Heart right ventricle (tissue), 16 donors: ENCODE data around the gene GRK5. TPM values are rescaled to one million over a fixed set of nuclear protein-coding genes. Genes with fewer than 3 reads are reported as not detected.
A peak's percentile ranks its signal among the peaks of the same experiment; 100 is the strongest.

Experiments
- ATAC-seq, 8 donors: fragments of 200-7000 bp; cut with Tn5 transposase; one replicate each; pipeline ENCODE4 v1.9.1; 2020; ENCODE audit warnings: mild to moderate bottlenecking in 8 of 8, moderate library complexity in 8 of 8, moderate number of reproducible peaks in 1 of 8
- DNase-seq, 2 donors: peaks; one replicate each; pipeline ENCODE4 v3.0.0-alpha.2; 2020
- H3K27ac ChIP-seq, 10 donors: fragments of 200-600 bp; sonication (generic) in 2 of 10; one replicate each; pipeline versions ENCODE4 v1.5.0 to v1.8.0; 2020 to 2022; ENCODE audit warnings: mild to moderate bottlenecking in 3 of 10
- H3K27me3 ChIP-seq, 7 donors: fragments of 200-600 bp; one replicate each; pipeline ENCODE4 v1.8.0; 2021 to 2022; ENCODE audit warnings: mild to moderate bottlenecking in 2 of 7
- H3K36me3 ChIP-seq, 9 donors: fragments of 200-600 bp; sonication (generic) in 1 of 9; one replicate each; pipeline versions ENCODE4 v1.5.0 to v1.8.0; 2020 to 2022; ENCODE audit warnings: mild to moderate bottlenecking in 2 of 9
- H3K4me1 ChIP-seq, 9 donors: fragments of 200-600 bp; sonication (generic) in 1 of 9; one replicate each; pipeline versions ENCODE4 v1.5.0 to v1.8.0; 2020 to 2022; ENCODE audit warnings: mild to moderate bottlenecking in 4 of 9
- H3K4me3 ChIP-seq, 10 donors: fragments of 200-600 bp; sonication (generic) in 2 of 10; one replicate each; pipeline versions ENCODE4 v1.5.0 to v1.8.0; 2020 to 2022; ENCODE audit warnings: mild to moderate bottlenecking in 7 of 10, moderate library complexity in 2 of 10
- H3K9me3 ChIP-seq, 11 donors: fragments of 200-600 bp in 10 of 11; sonication (generic) in 2 of 11; one replicate each; pipeline versions ENCODE4 v1.5.0 to v1.8.0; 2013 to 2022; ENCODE audit warnings: mild to moderate bottlenecking in 2 of 11, control low read depth in 1 of 11, moderate library complexity in 1 of 11
- CTCF ChIP-seq, 9 donors: fragments of 200-600 bp; sonication (generic) in 2 of 9; IDR thresholded peaks; one replicate each; pipeline versions ENCODE4 v1.5.0 to v1.8.0; 2021 to 2022; ENCODE audit warnings: antibody characterized with exemption in 9 of 9, mild to moderate bottlenecking in 5 of 9, moderate library complexity in 1 of 9
- WGBS, 2 donors: extraction: QIAGEN DNeasy Blood & Tissue Kit; methylation state at CpG; one replicate each; pipeline ENCODE4 v1.1.7; 2013; ENCODE audit warnings: inconsistent platforms in 1 of 2; 5-methylcytosine and 5-hydroxymethylcytosine counted together
- intact Hi-C, 10 donors: fragments of 100-400 bp; cut with DNase I; formaldehyde crosslinking; loops; one replicate each; pipeline versions ENCODE4 v1.11.1 to v1.14.2; 2022
- polyA plus RNA-seq, 2 donors: library from polyadenylated mRNA; stranded (reverse); fragments of 200-250 nt; gene quantifications; one replicate each; pipeline ENCODE4 v1.2.3, GENCODE V29; 2013
- total RNA-seq, 10 donors: library from RNA; stranded (reverse); fragmentation: NEBNext Ultra II Directional in 3 of 10; extraction: Animal tissue kit (Norgen Biotek cat#: 25700) in 3 of 10; gene quantifications; one replicate each; pipeline versions ENCODE4 v1.2.1 to v1.2.4, GENCODE V29; 2021 to 2023
- donor health status: Arrhythmogenic right ventricular cardiomyopathy.
- donor health status: ischemic (EF 13 %, LVEDD 7.1; RV severe dilation, severe dysfunction).
- donor health status: healthy with polysubstance abuse.
- donor health status: DM: no; HTN: yes; CAD: no.
- donor health status: DM: no; HTN: no; CAD: no.
- donor health status: ischemic (EF 25% LVEDD 6.9; RV normal size, moderate dysfunction).
- donor health status: ischemic (EF 25% LVEDD 5.7; RV mildly dilated, moderate dysfunction).
- donor health status: healthy.
- donor health status: DM: yes; HTN: yes; CAD: no.
- donor health status: Ischemic cardiomyopathy.
- donor health status: ischemic (EF 35%, LVEDD 5.7; RV mildly dilated, moderate dysfunction).
- donor health status: nonischemic (EF 11% LVEDD 7.7; RV severe dilation, severe dysfunction).
- donor health status: DM: yes; HTN: yes; CAD: no.
- donor health status: PGD.
- donor health status: ischemic (EF 29% LVEDD 5.4; RV normal size, mild dysfunction).
- donor health status: nonischemic (EF 23%, LVEDD 6.1; RV moderate dilation, normal function).

Gene GRK5
- total and polyA plus RNA-seq, 12 donors: 11.8 to 80.5 (median 26.6) TPM

- no peak for TF ChIP-seq CTCF (IDR thresholded peaks at IDR 0.05)
- Histone ChIP-seq H3K36me3 (peaks cover 0 to 9% (median 0%) of the 10 kb centered on the region in 9 donors), H3K27me3 (no peaks in the 10 kb centered on the region), H3K4me1 (peaks cover 33 to 72% (median 61%) of the 10 kb centered on the region in 9 donors), H3K4me3 (no peak overlapping the region), H3K9me3 (peaks cover 0 to 15% (median 0%) of the 10 kb centered on the region in 11 donors), H3K27ac (peak overlapping the region; percentile 27 to 78 (median 61))
- ATAC-seq: no peak
- intact Hi-C loops: no loop called here
- no peak for DNase-seq
- 81 to 83% methylated on average over 9 of the region's 9 CpGs for WGBS, 2 donors
These were observed 142.6 kb downstream of the GRK5 start for GRCh38 chr10:119349937-119350501.

GRCh38 chr10:119350502-119351097, 143.2 kb downstream of the GRK5 start:
- H3K4me3 ChIP-seq: no peak overlapping the region
- no peaks in the 10 kb centered on the region for H3K27me3 ChIP-seq
- peak overlapping the region in 9 of 10 donors; percentile 27 to 78 (median 65) for H3K27ac ChIP-seq
- DNase-seq: peak in 1 of 2 donors; percentile 42
- peaks cover 0 to 21% (median 0%) of the 10 kb centered on the region in 11 donors for H3K9me3 ChIP-seq
- no peak for TF ChIP-seq CTCF (IDR thresholded peaks at IDR 0.05)
- intact Hi-C loops: no loop called here
- peak in 7 of 8 donors; percentile 29 to 82 (median 58) for ATAC-seq
- H3K4me1 ChIP-seq: peaks cover 33 to 70% (median 57%) of the 10 kb centered on the region in 9 donors
- WGBS, 2 donors: 25 to 42% methylated on average over 8 of the region's 8 CpGs
- peaks cover 0 to 9% (median 0%) of the 10 kb centered on the region in 9 donors for H3K36me3 ChIP-seq

GRCh38 chr10:119351189-119351588, 143.8 kb downstream of the GRK5 start:
- TF ChIP-seq CTCF (IDR thresholded peaks at IDR 0.05): no peak
- peaks cover 0 to 9% (median 0%) of the 10 kb centered on the region in 9 donors for H3K36me3 ChIP-seq
- 72 to 80% methylated on average over 4 of the region's 4 CpGs for WGBS, 2 donors
- H3K4me1 ChIP-seq: peaks cover 29 to 65% (median 52%) of the 10 kb centered on the region in 9 donors
- intact Hi-C loops: no loop called here
- ATAC-seq (no peak), DNase-seq (no peak)
- peaks cover 0 to 27% (median 2%) of the 10 kb centered on the region in 11 donors for H3K9me3 ChIP-seq
- H3K27me3 ChIP-seq: no peaks in the 10 kb centered on the region
- no peak overlapping the region for H3K4me3 ChIP-seq
- peak overlapping the region in 7 of 10 donors; percentile 51 to 78 (median 66) for H3K27ac ChIP-seq

GRCh38 chr10:119352042-119352441, 144.7 kb downstream of the GRK5 start:
- no peak for ATAC-seq
- no peak for DNase-seq
- TF ChIP-seq CTCF (IDR thresholded peaks at IDR 0.05): no peak
- Histone ChIP-seq H3K36me3 (peaks cover 0 to 9% (median 0%) of the 10 kb centered on the region in 9 donors), H3K27me3 (no peaks in the 10 kb centered on the region), H3K4me3 (no peak overlapping the region), H3K9me3 (peaks cover 0 to 31% (median 2%) of the 10 kb centered on the region in 11 donors), H3K27ac (peak overlapping the region in 3 of 10 donors; percentile 51 to 78 (median 66)), H3K4me1 (peaks cover 26 to 61% (median 49%) of the 10 kb centered on the region in 9 donors)
- intact Hi-C loops: no loop called here
- WGBS, 2 donors: 73 to 96% methylated on average over 2 of the region's 2 CpGs
